Smooth muscle cell (in vitro differentiated cells): ENCODE results near the gene TECR. TPM values are rescaled to one million over a fixed set of nuclear protein-coding genes. Genes with fewer than 3 reads are reported as not detected.
A peak's percentile ranks its signal among the peaks of the same experiment; 100 is the strongest.

Experiments used
- DNase-seq: peaks from one replicate; lab custom pipeline; 2025; ENCODE audit not compliant: unreplicated experiment; lab: John Stamatoyannopoulos, UW
- H2AFZ ChIP-seq: fragments of 200-600 bp; sonication (generic); 2 replicates; pipeline ENCODE4 v1.6.0; 2016; ENCODE audit warnings: antibody characterized with exemption, low read depth, mild to moderate bottlenecking
- H3F3A ChIP-seq: fragments of 200-600 bp; sonication (generic); 2 replicates; pipeline ENCODE4 v1.6.0; 2017; ENCODE audit warnings: antibody characterized with exemption, low read depth
- H3K27ac ChIP-seq: fragments of 200-600 bp; sonication (generic); 2 replicates; pipeline ENCODE4 v1.5.1; 2016; ENCODE audit warnings: low read depth, mild to moderate bottlenecking
- H3K27me3 ChIP-seq: fragments of 200-600 bp; sonication (generic); 2 replicates; pipeline ENCODE4 v1.6.1; 2016; ENCODE audit warnings: low read depth, mild to moderate bottlenecking
- H3K36me3 ChIP-seq: fragments of 200-600 bp; sonication (generic); 2 replicates; pipeline ENCODE4 v1.5.1; 2016; ENCODE audit warnings: low read depth
- H3K4me1 ChIP-seq: fragments of 200-600 bp; sonication (generic); 2 replicates; pipeline ENCODE4 v1.5.1; 2016; ENCODE audit warnings: low read depth
- H3K4me2 ChIP-seq: fragments of 200-600 bp; sonication (generic); 2 replicates; pipeline ENCODE4 v1.6.0; 2016; ENCODE audit warnings: mild to moderate bottlenecking
- H3K4me3 ChIP-seq: fragments of 200-600 bp; sonication (generic); 2 replicates; pipeline ENCODE4 v1.5.1; 2016; ENCODE audit warnings: mild to moderate bottlenecking
- H3K79me2 ChIP-seq: fragments of 200-600 bp; sonication (generic); 2 replicates; pipeline ENCODE4 v1.6.0; 2016; ENCODE audit warnings: low read depth, mild to moderate bottlenecking
- H3K9ac ChIP-seq: fragments of 200-600 bp; sonication (generic); 2 replicates; pipeline ENCODE4 v1.6.0; 2016; ENCODE audit warnings: low read depth
- H3K9me3 ChIP-seq: fragments of 200-600 bp; sonication (generic); replicated peaks from 2 replicates; pipeline ENCODE4 v1.5.1; 2016; ENCODE audit warnings: low read depth
- H4K20me1 ChIP-seq: fragments of 200-600 bp; sonication (generic); 2 replicates; pipeline ENCODE4 v1.6.0; 2016; ENCODE audit warnings: low read depth
- CTCF ChIP-seq: fragments of 200-600 bp; sonication (generic); IDR thresholded peaks from 2 replicates; pipeline ENCODE4 v1.5.1; 2017; ENCODE audit warnings: borderline replicate concordance, mild to moderate bottlenecking, antibody characterized with exemption; ENCODE audit not compliant: insufficient read depth, poor library complexity, severe bottlenecking
- WGBS: methylation state at CpG from one replicate; pipeline ENCODE4 v1.1.7; 2016; ENCODE audit warnings: low lambda C conversion rate; 5-methylcytosine and 5-hydroxymethylcytosine counted together
- polyA plus RNA-seq: library from polyadenylated mRNA; unstranded; fragments of >200 nt; fragmentation: Nextera tagmentation; extraction: Ambion mirVana; gene quantifications from 2 replicates; pipeline ENCODE4 v1.2.1, GENCODE V29; 2016
- total RNA-seq: library from RNA; depleted of rRNA; stranded (reverse); fragments of >200 nt; gene quantifications from 2 replicates; pipeline ENCODE4 v1.2.3, GENCODE V29; 2014

TECR gene
- total and polyA plus RNA-seq, 2 experiments from 2014 or later = 86.1 to 216 TPM

GRCh38 chr19:14558370-14559066, 29.1 kb downstream of the TECR start:
- H3K4me2 ChIP-seq = no peak overlapping the region
- H3K27me3 ChIP-seq = no peaks in the 10 kb centered on the region
- H3K9ac ChIP-seq = no peak overlapping the region
- H3K79me2 ChIP-seq = peaks cover 20% of the 10 kb centered on the region
- H3K27ac ChIP-seq = no peak overlapping the region
- H3K4me1 ChIP-seq = peaks cover 12% of the 10 kb centered on the region
- DNase-seq = no peak
- no peaks in the 10 kb centered on the region for H3K9me3 ChIP-seq
- no peaks in the 10 kb centered on the region for H3K36me3 ChIP-seq
- no peak overlapping the region for H2AFZ ChIP-seq
- H4K20me1 ChIP-seq = peaks cover 25% of the 10 kb centered on the region
- no peak overlapping the region for H3K4me3 ChIP-seq
- no peak for TF ChIP-seq CTCF
- WGBS = 88% methylated on average over 23 of the region's 23 CpGs
- H3F3A ChIP-seq = no peaks in the 10 kb centered on the region

DNA sequence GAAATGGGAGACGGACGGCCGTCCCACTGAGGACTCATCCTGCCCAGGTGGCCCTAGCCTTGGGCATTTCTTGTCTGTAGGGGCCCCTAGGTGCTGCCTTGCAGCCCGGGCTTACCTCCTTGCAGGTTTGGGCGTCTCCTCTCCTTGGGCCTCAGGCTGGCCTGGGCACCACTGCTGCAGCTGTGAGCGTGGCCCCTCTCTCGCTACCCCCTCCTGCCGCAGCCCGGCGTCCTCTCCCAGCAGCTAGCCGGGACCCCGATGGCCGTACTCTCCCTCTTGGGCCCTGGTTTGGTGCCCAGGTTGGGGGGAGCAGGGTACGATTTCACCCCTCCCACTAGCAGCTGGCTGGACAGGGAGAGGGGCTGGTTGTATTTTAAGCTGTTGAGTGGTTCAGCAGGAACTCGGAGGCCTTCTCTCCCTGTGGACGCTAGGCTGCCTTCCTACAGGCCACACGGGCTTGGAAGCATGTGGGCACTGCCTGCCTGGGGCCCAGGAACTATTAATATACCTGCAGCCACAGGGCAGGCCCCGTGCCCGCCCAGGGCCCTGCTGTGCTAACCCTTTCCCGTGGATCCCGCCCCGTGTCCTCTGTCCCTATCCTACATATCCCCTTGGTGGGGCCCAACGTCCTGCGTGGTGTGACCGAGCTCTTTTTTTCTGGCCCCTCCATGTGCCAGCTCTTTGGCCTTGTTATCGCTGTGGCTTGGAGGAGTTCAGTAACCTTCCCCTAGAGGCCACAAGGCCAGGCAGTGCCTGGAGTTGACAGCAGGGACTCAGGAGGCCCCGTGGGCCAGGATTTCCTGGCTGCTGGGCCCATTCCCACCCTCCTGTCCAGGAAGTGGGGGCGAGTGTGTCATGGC, 30.8 kb downstream of the TECR start:
- H3K4me3 ChIP-seq = no peak overlapping the region
- peaks cover 12% of the 10 kb centered on the region for H3K4me1 ChIP-seq
- H3K27ac ChIP-seq = peak overlapping the region; percentile 8
- no peaks in the 10 kb centered on the region for H3K36me3 ChIP-seq
- no peak overlapping the region for H3K9ac ChIP-seq
- no peaks in the 10 kb centered on the region for H3F3A ChIP-seq
- WGBS = 86% methylated on average over 28 of the region's 28 CpGs
- no peaks in the 10 kb centered on the region for H3K27me3 ChIP-seq
- H4K20me1 ChIP-seq = peaks cover 18% of the 10 kb centered on the region
- H3K4me2 ChIP-seq = no peak overlapping the region
- TF ChIP-seq CTCF = no peak
- no peak overlapping the region for H2AFZ ChIP-seq
- H3K79me2 ChIP-seq = peaks cover 20% of the 10 kb centered on the region
- H3K9me3 ChIP-seq = no peaks in the 10 kb centered on the region
- no peak for DNase-seq

DNA sequence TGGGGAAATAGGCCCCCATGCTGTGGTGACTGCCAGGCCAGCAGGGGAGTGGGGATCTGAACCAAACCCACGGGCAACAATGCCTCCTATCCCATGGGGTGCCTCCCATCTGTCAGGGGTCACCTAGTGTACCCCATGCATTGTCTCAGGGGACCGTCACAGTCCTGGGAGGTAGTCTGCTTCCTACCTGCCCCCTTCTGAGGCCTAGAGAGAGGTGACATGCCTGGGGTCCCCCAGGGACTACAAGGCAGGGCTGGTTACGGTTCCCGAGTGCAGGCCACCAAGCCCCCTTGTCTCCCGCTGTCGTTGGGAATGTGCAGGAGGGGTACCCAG, 31.3 kb downstream of the TECR start:
- WGBS = 94% methylated on average over 6 of the region's 6 CpGs
- H3K27me3 ChIP-seq = no peaks in the 10 kb centered on the region
- H3K4me1 ChIP-seq = peaks cover 12% of the 10 kb centered on the region
- no peaks in the 10 kb centered on the region for H3K9me3 ChIP-seq
- H3F3A ChIP-seq = no peaks in the 10 kb centered on the region
- DNase-seq = no peak
- H3K9ac ChIP-seq = no peak overlapping the region
- no peaks in the 10 kb centered on the region for H3K36me3 ChIP-seq
- peaks cover 20% of the 10 kb centered on the region for H3K79me2 ChIP-seq
- H3K4me3 ChIP-seq = no peak overlapping the region
- no peak for TF ChIP-seq CTCF
- H4K20me1 ChIP-seq = peaks cover 18% of the 10 kb centered on the region
- peak overlapping the region; percentile 8 for H3K27ac ChIP-seq
- H2AFZ ChIP-seq = no peak overlapping the region
- no peak overlapping the region for H3K4me2 ChIP-seq
